Neutrophil (primary cell): ENCODE measurements around the gene NCEH1.
"Not testable (repeated sequence)": the region's sequence is repeated elsewhere in the genome, so short reads cannot be mapped to it uniquely, and the experiment has no call there.

Experiments
- H3K27ac ChIP-seq: fragments of 200-600 bp; sonication (generic); 2 replicates; pipeline ENCODE4 v1.5.1; 2016; ENCODE audit warnings: mild to moderate bottlenecking, moderate library complexity
- H3K27me3 ChIP-seq: fragments of 200-600 bp; sonication (generic); 2 replicates; pipeline ENCODE4 v1.6.0; 2016; ENCODE audit warnings: mild to moderate bottlenecking
- H3K36me3 ChIP-seq: fragments of 200-600 bp; sonication (generic); 2 replicates; pipeline ENCODE4 v1.5.1; 2017
- H3K4me1 ChIP-seq, 2 experiments: fragments of 200-600 bp in 1 of 2; sonication (generic) in 1 of 2; 1 replicate in 1 of 2; 2 replicates in 1 of 2; pipeline versions ENCODE4 v1.5.1 to v1.6.1; 2013 to 2016; ENCODE audit warnings: low read depth in 1 of 2, low read length in 1 of 2, mild to moderate bottlenecking in 1 of 2, moderate library complexity in 1 of 2; ENCODE audit not compliant: control insufficient read depth in 1 of 2, insufficient read depth in 1 of 2
- H3K4me3 ChIP-seq, 2 experiments: fragments of 200-600 bp in 1 of 2; sonication (generic) in 1 of 2; 1 replicate in 1 of 2; 2 replicates in 1 of 2; pipeline ENCODE4 v1.5.1; 2013 to 2016; ENCODE audit warnings: low read depth in 1 of 2, low read length in 1 of 2, mild to moderate bottlenecking in 1 of 2, moderate library complexity in 1 of 2
- H3K9me3 ChIP-seq: fragments of 200-600 bp; sonication (generic); 2 replicates; pipeline ENCODE4 v1.5.1; 2016
- CTCF ChIP-seq: fragments of 200-600 bp; sonication (generic); IDR thresholded peaks from 2 replicates; pipeline ENCODE4 v1.5.1; 2016; ENCODE audit warnings: antibody characterized with exemption

NCEH1 gene

GRCh38 chr3:172735014-172735413, 24.1 kb upstream of the NCEH1 start:
- no peaks in the 10 kb centered on the region for H3K36me3 ChIP-seq
- no peak overlapping the region for H3K27ac ChIP-seq
- H3K27me3 ChIP-seq, result no peaks in the 10 kb centered on the region
- H3K9me3 ChIP-seq, result no peaks in the 10 kb centered on the region
- H3K4me1 ChIP-seq, result no peaks in the 10 kb centered on the region
- TF ChIP-seq CTCF, result no peak
- H3K4me3 ChIP-seq, result no peak overlapping the region

GRCh38 chr3:172726380-172726779, 15.5 kb upstream of the NCEH1 start:
- Histone ChIP-seq H3K4me3 (no peak overlapping the region), H3K27ac (no peak overlapping the region), H3K9me3 (no peaks in the 10 kb centered on the region), H3K36me3 (no peaks in the 10 kb centered on the region), H3K4me1 (peaks cover 0 to 4% of the 10 kb centered on the region in 2 experiments), H3K27me3 (no peaks in the 10 kb centered on the region)
- TF ChIP-seq CTCF, result no peak

GRCh38 chr3:172722536-172723040, 11.7 kb upstream of the NCEH1 start:
- H3K4me1 ChIP-seq, H3K27ac ChIP-seq, H3K27me3 ChIP-seq, H3K9me3 ChIP-seq, H3K36me3 ChIP-seq, H3K4me3 ChIP-seq: not testable (repeated sequence)

GRCh38 chr3:172717493-172718088, 6.7 kb upstream of the NCEH1 start:
- H3K36me3 ChIP-seq, result no peaks in the 10 kb centered on the region
- H3K4me1 ChIP-seq, result peaks cover 0 to 11% of the 10 kb centered on the region in 2 experiments
- H3K4me3 ChIP-seq, result no peak overlapping the region
- H3K9me3 ChIP-seq, result no peaks in the 10 kb centered on the region
- H3K27me3 ChIP-seq, result no peaks in the 10 kb centered on the region
- TF ChIP-seq CTCF, result no peak
- no peak overlapping the region for H3K27ac ChIP-seq

GRCh38 chr3:172716476-172716875, 5.6 kb upstream of the NCEH1 start:
- TF ChIP-seq CTCF, result no peak
- Histone ChIP-seq H3K9me3 (no peaks in the 10 kb centered on the region), H3K4me3 (no peak overlapping the region), H3K36me3 (no peaks in the 10 kb centered on the region), H3K27me3 (no peaks in the 10 kb centered on the region), H3K27ac (peak overlapping the region; percentile 42), H3K4me1 (peaks cover 4 to 16% of the 10 kb centered on the region in 2 experiments)

GRCh38 chr3:172713316-172713715, 2.4 kb upstream of the NCEH1 start:
- Histone ChIP-seq H3K27me3 (no peaks in the 10 kb centered on the region), H3K36me3 (no peaks in the 10 kb centered on the region), H3K27ac (no peak overlapping the region), H3K9me3 (no peaks in the 10 kb centered on the region), H3K4me1 (peaks cover 21 to 32% of the 10 kb centered on the region in 2 experiments), H3K4me3 (no peak overlapping the region)
- TF ChIP-seq CTCF, result no peak
